ENCODE measurements around the gene SETD3.

DNA sequence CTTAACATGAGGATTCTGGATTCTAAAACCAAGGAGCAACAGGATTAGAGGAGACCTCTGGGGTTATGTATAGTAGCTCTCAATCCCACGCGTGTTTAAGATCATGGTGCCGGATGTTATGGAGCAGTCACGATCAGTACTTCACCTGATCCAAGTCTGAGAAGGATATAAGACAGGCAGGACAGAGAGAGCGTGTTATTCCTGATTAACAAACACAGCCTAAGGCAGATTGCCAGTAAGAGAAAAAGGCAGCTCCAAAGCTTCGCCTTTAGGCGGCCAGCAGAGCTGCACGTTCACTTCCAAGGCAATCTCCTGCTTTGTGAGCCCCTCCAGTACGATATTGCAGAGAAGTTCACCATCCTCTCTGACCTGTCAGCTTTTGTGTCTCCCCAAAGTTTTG is 5.5 kb downstream of the SETD3 start:
- TF ChIP-seq POLR2A (IDR thresholded peaks at IDR 0.05) (no peak), CTCF (IDR thresholded peaks at IDR 0.05) (peak in 2 of 6 experiments; percentile 8 to 31)
